Measurements from ENCODE around the gene GAS2L1. TPM values are rescaled to one million over a fixed set of nuclear protein-coding genes. Genes with fewer than 3 reads are reported as not detected.

GAS2L1 gene
- 26.2 and 30.3 TPM in 2 replicates for total RNA-seq

GRCh38 chr22:29306175-29306834 lies at the start of gene GAS2L1:
Gene GAS2L1 (plus strand): TSS chr22:29306650. CDS start chr22:29308106, 1,456 bp downstream.

GRCh38 chr22:29267858-29268510 lies 38.5 kb upstream of the GAS2L1 start, which contains the start of the genes EWSR1 and RHBDD3:
Gene EWSR1 (plus strand): TSS chr22:29268268. CDS start chr22:29268337, 69 bp downstream.
Gene RHBDD3 (minus strand): TSS chr22:29267981. CDS start chr22:29265626, 2,355 bp downstream.

GRCh38 chr22:29315286-29316140 lies 9.1 kb downstream of the GAS2L1 start, which contains the start of gene RASL10A:
Gene RASL10A (minus strand): TSS chr22:29315697. CDS start chr22:29315246, 451 bp downstream.

Other genes with a start within 250 kb of the GAS2L1 start
- gene C22orf31, start 244.8 kb upstream of the GAS2L1 start, total RNA-seq, result not detected in 2 replicates
- 6.9 and 9.4 TPM in 2 replicates for gene KREMEN1, start 233.6 kb upstream of the GAS2L1 start, total RNA-seq
- gene EMID1, start 100.8 kb upstream of the GAS2L1 start, total RNA-seq, result 0.32 and 1.3 TPM in 2 replicates
- 37.4 and 37.5 TPM in 2 replicates for gene RHBDD3, start 38.7 kb upstream of the GAS2L1 start, total RNA-seq
- gene EWSR1, start 38.4 kb upstream of the GAS2L1 start, total RNA-seq, result 115 and 127 TPM in 2 replicates
- gene RASL10A, start 9.0 kb downstream of the GAS2L1 start, total RNA-seq, result not detected in 2 replicates
- 42.8 and 57.8 TPM in 2 replicates for gene AP1B1, start 81.9 kb downstream of the GAS2L1 start, total RNA-seq
- gene RFPL1, start 131.9 kb downstream of the GAS2L1 start, total RNA-seq, result not detected in 2 replicates
- 0.81 and 2.3 TPM in 2 replicates for gene NEFH, start 173.6 kb downstream of the GAS2L1 start, total RNA-seq
- gene THOC5, start 247.1 kb downstream of the GAS2L1 start, total RNA-seq, result 31.8 and 47.7 TPM in 2 replicates

Measured in cardiac atrium fibroblast (primary cell).